Adrenal gland (tissue), 12 donors: ENCODE data around the gene RAD23B. TPM values are rescaled to one million over a fixed set of nuclear protein-coding genes. Genes with fewer than 3 reads are reported as not detected.

Experiments used
- DNase-seq, 7 donors: peaks; one replicate each; pipeline ENCODE4 v3.0.0-alpha.2; 2019 to 2020
- H3K27ac ChIP-seq, 5 donors: fragments of 200-600 bp; sonication (generic) in 4 of 5; 1 replicate in 3 of 5; 2 replicates in 2 of 5; pipeline versions ENCODE4 v1.5.1 to v1.8.0; 2016 to 2020; ENCODE audit warnings: mild to moderate bottlenecking in 1 of 5
- H3K27me3 ChIP-seq: fragments of 200-600 bp; 2 replicates; pipeline ENCODE4 v1.8.0; 2021
- H3K36me3 ChIP-seq, 2 donors: fragments of 200-600 bp; replicated peaks in 1 of 2; 1 replicate in 1 of 2; 2 replicates in 1 of 2; pipeline versions ENCODE4 v1.5.1 to v1.8.0; 2018 to 2022
- H3K4me1 ChIP-seq, 2 donors: fragments of 200-600 bp; replicated peaks in 1 of 2; 1 replicate in 1 of 2; 2 replicates in 1 of 2; pipeline versions ENCODE4 v1.5.1 to v1.8.0; 2018 to 2021
- H3K4me3 ChIP-seq, 4 donors: fragments of 200-600 bp; sonication (generic) in 3 of 4; one replicate each; pipeline ENCODE4 v1.5.1; 2016 to 2018
- H3K9me3 ChIP-seq, 3 donors: fragments of 200-600 bp; sonication (generic) in 1 of 3; replicated peaks in 1 of 3; 1 replicate in 2 of 3; 2 replicates in 1 of 3; pipeline versions ENCODE4 v1.5.1 to v1.8.0; 2016 to 2021
- CTCF ChIP-seq, 6 experiments: fragments of 450-650 bp in 4 of 6; fragments of 200-600 bp in 2 of 6; sonication (generic) in 1 of 6; IDR thresholded peaks; 1 replicate in 5 of 6; 2 replicates in 1 of 6; pipeline versions ENCODE4 v1.5.1 to v1.8.0; 2016 to 2021; ENCODE audit warnings: antibody characterized with exemption in 6 of 6, mild to moderate bottlenecking in 2 of 6, moderate library complexity in 1 of 6
- POLR2A ChIP-seq, 2 donors: fragments of 450-650 bp; IDR thresholded peaks; one replicate each; pipeline ENCODE4 v1.6.1; 2017; ENCODE audit warnings: antibody characterized with exemption in 2 of 2, mild to moderate bottlenecking in 2 of 2, moderate library complexity in 1 of 2
- WGBS, 4 donors: extraction: QIAGEN DNeasy Blood & Tissue Kit in 2 of 4; methylation state at CpG; one replicate each; pipeline versions ENCODE4 v1.1.5 to v1.1.7; 2013 to 2017; 5-methylcytosine and 5-hydroxymethylcytosine counted together
- intact Hi-C, 2 donors: fragments of 100-400 bp; cut with DNase I; formaldehyde crosslinking; loops; one replicate each; pipeline versions ENCODE4 v1.14.1 to v1.15.0; 2022 to 2023
- polyA plus RNA-seq, 3 donors: library from polyadenylated mRNA; stranded (reverse); fragments of 200-250 nt in 2 of 3; fragments of 350-450 nt in 1 of 3; fragmentation: Illumina TruSeq in 1 of 3; extraction: RNeasy Lipid Tissue Mini Kit (QIAGEN cat#74804) in 1 of 3; gene quantifications; one replicate each; pipeline ENCODE4 v1.2.3, GENCODE V29; 2013 to 2014
- total RNA-seq, 9 donors: library from RNA; depleted of rRNA in 4 of 9; stranded (reverse); fragments of >200 nt in 4 of 9; fragments of 120-200 nt in 1 of 9; fragmentation: NEBNext Ultra II Directional in 1 of 9; extraction: Animal tissue kit (Norgen Biotek cat#: 25700) in 1 of 9; gene quantifications; one replicate each; pipeline versions ENCODE4 v1.1.0 to v1.2.4, GENCODE V29; 2013 to 2023
- donor health status: healthy with polysubstance abuse.
- donor health status: Bipolar disorder and iron deficiency.
- donor health status: DM: yes; HTN: yes; CAD: no.
- donor health status: DM: no; HTN: no; CAD: no.
- donor health status: DM: no; HTN: no; CAD: no.
- donor health status: DM: yes; HTN: yes; CAD: no.

RAD23B gene
- total and polyA plus RNA-seq, 12 donors: 31.7 to 222 (median 75.4) TPM

- WGBS, 4 donors: 19 to 44% (median 29%) methylated on average over 2 of the region's 2 CpGs
- H3K27ac ChIP-seq: no peak overlapping the region
- no peak overlapping the region for H3K4me3 ChIP-seq
- no peaks in the 10 kb centered on the region for H3K4me1 ChIP-seq
- peaks cover 6% of the 10 kb centered on the region for H3K27me3 ChIP-seq
- TF ChIP-seq CTCF (IDR thresholded peaks at IDR 0.05) (no peak), POLR2A (IDR thresholded peaks at IDR 0.05) (no peak)
- DNase-seq: no peak
- no peaks in the 10 kb centered on the region for H3K36me3 ChIP-seq
- intact Hi-C loops: no loop called here
- no peaks in the 10 kb centered on the region for H3K9me3 ChIP-seq
Measured at GRCh38 chr9:107373809-107374208, 90.7 kb downstream of the RAD23B start.

DNA sequence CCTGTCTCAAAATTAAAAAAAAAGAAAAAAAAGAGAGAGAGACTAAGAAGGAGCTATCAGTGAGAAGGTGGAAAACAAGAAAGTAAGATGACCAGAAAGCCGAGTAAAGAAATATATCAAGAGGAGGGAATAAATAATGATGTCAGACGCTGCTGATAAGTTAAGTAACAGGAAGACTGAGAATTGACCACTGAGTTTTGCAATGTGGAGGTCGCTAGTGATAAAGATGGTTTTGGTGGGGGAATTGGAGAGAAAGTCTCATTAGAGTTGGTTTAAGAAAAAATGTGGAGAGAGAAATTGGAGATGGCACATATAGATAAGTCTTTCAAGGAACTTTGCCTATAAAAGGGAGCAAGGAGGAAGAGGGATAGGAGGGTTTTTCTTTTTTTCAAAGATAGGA is 91.9 kb downstream of the RAD23B start:
- no peak for DNase-seq
- Histone ChIP-seq H3K4me3 (no peak overlapping the region), H3K27ac (no peak overlapping the region), H3K36me3 (no peaks in the 10 kb centered on the region), H3K4me1 (no peaks in the 10 kb centered on the region), H3K27me3 (peaks cover 5% of the 10 kb centered on the region), H3K9me3 (no peaks in the 10 kb centered on the region)
- intact Hi-C loops: no loop called here
- 37 to 41% (median 40%) methylated on average over 3 of the region's 3 CpGs for WGBS, 4 donors
- TF ChIP-seq CTCF (IDR thresholded peaks at IDR 0.05) (no peak), POLR2A (IDR thresholded peaks at IDR 0.05) (no peak)

DNA sequence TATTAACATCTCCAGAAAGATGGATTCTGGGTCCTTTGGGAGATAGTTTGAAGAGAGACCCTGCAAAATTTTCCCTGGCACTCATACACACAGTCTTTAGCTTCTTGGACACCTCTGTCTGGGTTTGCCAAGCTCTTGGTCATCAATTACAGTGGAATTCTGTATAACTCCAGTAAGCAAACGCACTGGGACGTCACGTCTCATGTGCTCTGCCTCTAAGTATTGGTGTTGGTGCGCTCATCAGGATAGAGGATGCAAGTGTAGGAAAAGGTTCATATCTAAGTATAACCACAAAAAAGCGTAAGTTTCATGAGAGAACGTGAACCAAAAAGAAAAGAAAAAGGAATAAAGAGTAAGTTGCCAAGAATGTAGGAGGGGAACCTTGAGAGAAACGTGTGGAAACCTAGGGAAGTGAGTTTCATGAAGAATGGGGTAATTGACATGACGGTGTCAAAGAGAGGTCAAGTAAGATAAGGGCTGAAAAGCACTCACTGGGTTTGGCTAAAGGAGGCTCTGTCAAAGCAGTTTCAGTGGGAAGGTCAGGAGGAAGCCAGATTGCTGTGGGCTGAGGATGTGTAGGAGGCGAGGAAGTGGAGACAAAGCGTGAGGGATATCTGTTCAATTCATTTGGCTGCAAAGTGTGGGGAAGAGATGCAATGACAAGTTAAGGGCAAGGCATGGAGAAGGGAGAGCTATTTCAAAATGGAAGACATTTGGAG is 92.7 kb downstream of the RAD23B start:
- intact Hi-C loops: no loop called here
- DNase-seq: no peak
- Histone ChIP-seq H3K4me3 (no peak overlapping the region), H3K4me1 (no peaks in the 10 kb centered on the region), H3K27ac (no peak overlapping the region), H3K27me3 (no peaks in the 10 kb centered on the region), H3K9me3 (no peaks in the 10 kb centered on the region), H3K36me3 (no peaks in the 10 kb centered on the region)
- WGBS, 4 donors: 40 to 54% (median 44%) methylated on average over 10 of the region's 10 CpGs
- no peak for TF ChIP-seq CTCF (IDR thresholded peaks at IDR 0.05)
- TF ChIP-seq POLR2A (IDR thresholded peaks at IDR 0.05): no peak

- DNase-seq: no peak
- H3K27ac ChIP-seq: no peak overlapping the region
- TF ChIP-seq CTCF (IDR thresholded peaks at IDR 0.05) (no peak), POLR2A (IDR thresholded peaks at IDR 0.05) (no peak)
- H3K27me3 ChIP-seq: no peaks in the 10 kb centered on the region
- 80 to 95% (median 87%) methylated on average over 2 of the region's 2 CpGs for WGBS, 4 donors
- no peaks in the 10 kb centered on the region for H3K9me3 ChIP-seq
- H3K4me3 ChIP-seq: no peak overlapping the region
- no peaks in the 10 kb centered on the region for H3K4me1 ChIP-seq
- intact Hi-C loops: no loop called here
- no peaks in the 10 kb centered on the region for H3K36me3 ChIP-seq
Measured at GRCh38 chr9:107378006-107378405, 94.9 kb downstream of the RAD23B start.

Other genes with a start within 250 kb of the RAD23B start
- 10 to 100 TPM in 7 of 9 donors, 1 to 10 TPM in 2; 3.3 to 58.3 (median 16.4) TPM for gene KLF4, start 206.5 kb downstream of the RAD23B start, total RNA-seq
- 10 to 100 TPM in 1 of 3 donors, 1 to 10 TPM in 2; 6.9 to 14.2 (median 8.7) TPM for gene KLF4, start 206.5 kb downstream of the RAD23B start, polyA plus RNA-seq